SK-N-SH treated with all-trans-retinoic acid at 6 μM for 48 hours (cell line): ENCODE measurements around the gene SDHAF3.
"Not testable (repeated sequence)": the region's sequence is repeated elsewhere in the genome, so short reads cannot be mapped to it uniquely, and the experiment has no call there.

Source experiments
- ATAC-seq: fragments of 200-7000 bp; cut with Tn5 transposase; 3 replicates; pipeline ENCODE4 v1.9.1; 2020; ENCODE audit warnings: mild to moderate bottlenecking, moderate library complexity
- BACH2 ChIP-seq: fragments of 250-450 bp; sonication (Bioruptor Pico); IDR thresholded peaks from 2 replicates; pipeline ENCODE4 v1.9.0; 2021; ENCODE audit warnings: mild to moderate bottlenecking, borderline replicate concordance
- CREB5 ChIP-seq: fragments of 250-450 bp; sonication (Bioruptor Pico); IDR thresholded peaks from 2 replicates; pipeline ENCODE4 v1.5.1; 2020; ENCODE audit warnings: low read depth, mild to moderate bottlenecking, moderate library complexity
- ESRRG ChIP-seq: fragments of 250-450 bp; sonication (Bioruptor Pico); IDR thresholded peaks from 2 replicates; pipeline ENCODE4 v1.6.1; 2021; ENCODE audit warnings: mild to moderate bottlenecking
- GLIS3 ChIP-seq: fragments of 250-450 bp; sonication (Bioruptor Pico); IDR thresholded peaks from 2 replicates; pipeline ENCODE4 v1.5.0; 2020; ENCODE audit warnings: mild to moderate bottlenecking, moderate library complexity
- ISL1 ChIP-seq: fragments of 250-450 bp; sonication (Bioruptor Pico); IDR thresholded peaks from 2 replicates; pipeline ENCODE4 v2.1.2; 2022; ENCODE audit warnings: mild to moderate bottlenecking, moderate library complexity
- OSR1 ChIP-seq: fragments of 250-450 bp; sonication (Bioruptor Pico); IDR thresholded peaks from 2 replicates; pipeline ENCODE4 v1.8.0; 2022; ENCODE audit warnings: moderate library complexity, mild to moderate bottlenecking, inconsistent platforms
- PATZ1 ChIP-seq: fragments of 250-450 bp; sonication (Bioruptor Pico); IDR thresholded peaks from 2 replicates; pipeline ENCODE4 v1.8.0; 2020; ENCODE audit warnings: mild to moderate bottlenecking, moderate library complexity, borderline replicate concordance
- POU6F1 ChIP-seq: fragments of 250-450 bp; sonication (Bioruptor Pico); IDR thresholded peaks from 2 replicates; pipeline ENCODE4 v1.8.0; 2021; ENCODE audit warnings: low read depth, mild to moderate bottlenecking, moderate library complexity, borderline replicate concordance
- PPARA ChIP-seq: fragments of 250-450 bp; sonication (Bioruptor Pico); IDR thresholded peaks from 2 replicates; pipeline ENCODE4 v1.5.0; 2020; ENCODE audit warnings: mild to moderate bottlenecking, borderline replicate concordance
- RARB ChIP-seq: fragments of 250-450 bp; sonication (Bioruptor Pico); IDR thresholded peaks from 2 replicates; pipeline ENCODE4 v1.8.0; 2021; ENCODE audit warnings: mild to moderate bottlenecking, moderate library complexity
- SNAI2 ChIP-seq: fragments of 250-450 bp; sonication (Bioruptor Pico); IDR thresholded peaks from 2 replicates; pipeline ENCODE4 v1.5.0; 2020; ENCODE audit warnings: mild to moderate bottlenecking, moderate library complexity
- TCF4 ChIP-seq: fragments of 250-450 bp; sonication (Bioruptor Pico); IDR thresholded peaks from 2 replicates; pipeline ENCODE4 v1.8.0; 2021; ENCODE audit warnings: mild to moderate bottlenecking, moderate library complexity, borderline replicate concordance
- TOX ChIP-seq: fragments of 250-450 bp; sonication (Bioruptor Pico); IDR thresholded peaks from 2 replicates; pipeline ENCODE4 v1.8.0; 2021; ENCODE audit warnings: mild to moderate bottlenecking, moderate library complexity, borderline replicate concordance
- ZC3H10 ChIP-seq: fragments of 250-450 bp; sonication (Bioruptor Pico); IDR thresholded peaks from 2 replicates; pipeline ENCODE4 v1.5.1; 2021; ENCODE audit warnings: mild to moderate bottlenecking, moderate library complexity
- ZFP3 ChIP-seq: fragments of 250-450 bp; sonication (Bioruptor Pico); IDR thresholded peaks from 2 replicates; pipeline ENCODE4 v1.5.0; 2020; ENCODE audit warnings: mild to moderate bottlenecking, moderate library complexity
- ZFP30 ChIP-seq: fragments of 450-650 bp; formaldehyde crosslinking; IDR thresholded peaks from 2 replicates; pipeline ENCODE4 v1.5.0; 2022; ENCODE audit warnings: mild to moderate bottlenecking, moderate library complexity
- ZNF565 ChIP-seq: fragments of 450-650 bp; formaldehyde crosslinking; conservative IDR thresholded peaks from 2 replicates; pipeline ENCODE4 v1.5.0; 2020; ENCODE audit warnings: low read depth, mild to moderate bottlenecking, moderate library complexity
- ZNF70 ChIP-seq: fragments of 450-650 bp; formaldehyde crosslinking; IDR thresholded peaks from 2 replicates; pipeline ENCODE4 v1.5.0; 2020; ENCODE audit warnings: mild to moderate bottlenecking, moderate library complexity
- ZNF8 ChIP-seq: fragments of 450-650 bp; formaldehyde crosslinking; IDR thresholded peaks from 2 replicates; pipeline ENCODE4 v1.5.0; 2020; ENCODE audit warnings: mild to moderate bottlenecking, moderate library complexity
- TF ChIP-seq, protein P1 (sequence below): fragments of 250-450 bp; sonication (Bioruptor Pico); IDR thresholded peaks from 2 replicates; pipeline ENCODE4 v1.5.0; 2020; ENCODE audit warnings: mild to moderate bottlenecking, moderate library complexity

Gene SDHAF3

GRCh38 chr7:97149843-97150242 lies 32.3 kb downstream of the SDHAF3 start:
- ATAC-seq, result peak; percentile 38; the same call in 2 of the 3 replicates
- no peak for TF ChIP-seq POU6F1
- TF ChIP-seq ZNF565, result no peak
- no peak for TF ChIP-seq ZC3H10
- no peak for TF ChIP-seq TOX
- no peak for TF ChIP-seq ZFP30
- TF ChIP-seq ZNF8 (CRISPR knock-in tag), result no peak
- TF ChIP-seq TCF4 (CRISPR knock-in tag), result no peak
- TF ChIP-seq ESRRG (CRISPR knock-in tag), result no peak
- no peak for TF ChIP-seq SNAI2 (CRISPR knock-in tag)
- no peak for TF ChIP-seq RARB (CRISPR knock-in tag)
- TF ChIP-seq BACH2 (CRISPR knock-in tag), result no peak
- no peak for TF ChIP-seq ISL1 (CRISPR knock-in tag)
- TF ChIP-seq ZFP3 (CRISPR knock-in tag), result no peak
- TF ChIP-seq OSR1 (CRISPR knock-in tag), result no peak
- no peak for TF ChIP-seq ZNF70 (CRISPR knock-in tag)
- no peak for TF ChIP-seq CREB5
- TF ChIP-seq GLIS3 (CRISPR knock-in tag), result no peak
- TF ChIP-seq, protein P1, sequence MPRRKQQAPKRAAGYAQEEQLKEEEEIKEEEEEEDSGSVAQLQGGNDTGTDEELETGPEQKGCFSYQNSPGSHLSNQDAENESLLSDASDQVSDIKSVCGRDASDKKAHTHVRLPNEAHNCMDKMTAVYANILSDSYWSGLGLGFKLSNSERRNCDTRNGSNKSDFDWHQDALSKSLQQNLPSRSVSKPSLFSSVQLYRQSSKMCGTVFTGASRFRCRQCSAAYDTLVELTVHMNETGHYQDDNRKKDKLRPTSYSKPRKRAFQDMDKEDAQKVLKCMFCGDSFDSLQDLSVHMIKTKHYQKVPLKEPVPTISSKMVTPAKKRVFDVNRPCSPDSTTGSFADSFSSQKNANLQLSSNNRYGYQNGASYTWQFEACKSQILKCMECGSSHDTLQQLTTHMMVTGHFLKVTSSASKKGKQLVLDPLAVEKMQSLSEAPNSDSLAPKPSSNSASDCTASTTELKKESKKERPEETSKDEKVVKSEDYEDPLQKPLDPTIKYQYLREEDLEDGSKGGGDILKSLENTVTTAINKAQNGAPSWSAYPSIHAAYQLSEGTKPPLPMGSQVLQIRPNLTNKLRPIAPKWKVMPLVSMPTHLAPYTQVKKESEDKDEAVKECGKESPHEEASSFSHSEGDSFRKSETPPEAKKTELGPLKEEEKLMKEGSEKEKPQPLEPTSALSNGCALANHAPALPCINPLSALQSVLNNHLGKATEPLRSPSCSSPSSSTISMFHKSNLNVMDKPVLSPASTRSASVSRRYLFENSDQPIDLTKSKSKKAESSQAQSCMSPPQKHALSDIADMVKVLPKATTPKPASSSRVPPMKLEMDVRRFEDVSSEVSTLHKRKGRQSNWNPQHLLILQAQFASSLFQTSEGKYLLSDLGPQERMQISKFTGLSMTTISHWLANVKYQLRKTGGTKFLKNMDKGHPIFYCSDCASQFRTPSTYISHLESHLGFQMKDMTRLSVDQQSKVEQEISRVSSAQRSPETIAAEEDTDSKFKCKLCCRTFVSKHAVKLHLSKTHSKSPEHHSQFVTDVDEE (CRISPR knock-in tag), result no peak
- no peak for TF ChIP-seq PATZ1 (CRISPR knock-in tag)

- no peak for TF ChIP-seq PPARA (CRISPR knock-in tag)
- TF ChIP-seq, protein P1 (CRISPR knock-in tag), result no peak
- TF ChIP-seq, all 23 proteins: peak for 0
- ATAC-seq, result no peak
These were observed 38.5 kb downstream of the SDHAF3 start for GRCh38 chr7:97155897-97156418.

DNA sequence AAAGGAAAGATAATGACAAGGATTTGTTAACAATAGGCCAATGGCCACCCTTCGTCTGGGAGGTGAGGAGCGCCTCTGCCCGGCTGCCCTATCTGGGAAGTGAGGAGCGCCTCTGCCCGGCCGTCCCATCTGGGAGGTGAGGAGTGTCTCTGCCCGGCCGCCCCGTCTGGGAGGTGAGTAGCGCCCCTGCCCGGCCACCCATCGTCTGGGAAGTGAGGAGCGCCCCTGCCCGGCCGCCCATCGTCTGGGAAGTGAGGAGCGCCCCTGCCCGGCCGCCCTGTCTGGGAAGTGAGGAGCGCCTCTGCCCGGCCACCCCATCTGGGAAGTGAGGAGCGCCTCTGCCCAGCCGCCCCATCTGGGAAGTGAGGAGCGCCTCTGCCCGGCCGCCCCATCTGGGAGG lies 42.5 kb downstream of the SDHAF3 start:
- ATAC-seq, result not testable (repeated sequence)

GRCh38 chr7:97161609-97162008 lies 44.1 kb downstream of the SDHAF3 start:
- not testable (repeated sequence) for ATAC-seq
